HTR-8/SVneo (cell line): Measurements from ENCODE around the gene SBNO2.

Experiments
- DNase-seq: peaks from one replicate; pipeline ENCODE4 v3.0.0; 2011; ENCODE audit warnings: low spot score, mixed read lengths; ENCODE audit not compliant: insufficient read length
- FAIRE-seq: peaks from 2 replicates; lab custom pipeline; 2011; peaks lifted over from hg19 to GRCh38; lab: Jason Lieb, UNC

Gene SBNO2

GRCh38 chr19:1098177-1099051 is 75.7 kb downstream of the SBNO2 start:
- DNase-seq (no peak), FAIRE-seq (no peak)

- no peak for FAIRE-seq
- no peak for DNase-seq
Observed at GRCh38 chr19:1097810-1098176, 76.3 kb downstream of the SBNO2 start.

- DNase-seq, result peak; percentile 94
Observed at GRCh38 chr19:1094978-1095701, 78.9 kb downstream of the SBNO2 start, which contains the start of gene POLR2E. Gene POLR2E (minus strand): TSS chr19:1095375. CDS start chr19:1095315, 60 bp downstream.

GRCh38 chr19:1094655-1094977 is 79.5 kb downstream of the SBNO2 start:
- DNase-seq, result no peak
- FAIRE-seq, result no peak

More at GRCh38 chr19:1094978-1095701, 78.9 kb downstream of the SBNO2 start, which contains the start of gene POLR2E:
- peak; percentile 86 for FAIRE-seq

- FAIRE-seq (no peak), DNase-seq (no peak)
Observed at GRCh38 chr19:1093811-1094553, 80.1 kb downstream of the SBNO2 start.

- DNase-seq (no peak), FAIRE-seq (no peak)
Observed at GRCh38 chr19:1093330-1093729, 80.7 kb downstream of the SBNO2 start.

GRCh38 chr19:1091544-1092175 is 82.4 kb downstream of the SBNO2 start:
- no peak for DNase-seq
- no peak for FAIRE-seq

GRCh38 chr19:1090731-1091543 is 83.1 kb downstream of the SBNO2 start:
- FAIRE-seq (no peak), DNase-seq (no peak)

- no peak for DNase-seq
- FAIRE-seq, result no peak
Observed at GRCh38 chr19:1089891-1090290, 84.2 kb downstream of the SBNO2 start.

- DNase-seq (no peak), FAIRE-seq (no peak)
Observed at GRCh38 chr19:1089126-1089771, 84.8 kb downstream of the SBNO2 start.

- DNase-seq (no peak), FAIRE-seq (no peak)
Observed at GRCh38 chr19:1088416-1089010, 85.6 kb downstream of the SBNO2 start.

- DNase-seq (no peak), FAIRE-seq (no peak)
Observed at GRCh38 chr19:1087813-1088415, 86.2 kb downstream of the SBNO2 start.

GRCh38 chr19:1086613-1087012 is 87.5 kb downstream of the SBNO2 start:
- FAIRE-seq, result no peak
- DNase-seq, result no peak

GRCh38 chr19:1085676-1086442 is 88.2 kb downstream of the SBNO2 start:
- no peak for DNase-seq
- FAIRE-seq, result no peak

GRCh38 chr19:1085053-1085658 is 88.9 kb downstream of the SBNO2 start:
- FAIRE-seq (no peak), DNase-seq (no peak)

GRCh38 chr19:1084024-1084868 is 89.8 kb downstream of the SBNO2 start:
- DNase-seq (no peak), FAIRE-seq (no peak)
